AG10803 (cell line): ENCODE results near the gene ERBIN.

Experiments used
- DNase-seq: peaks from one replicate; pipeline ENCODE4 v3.0.0; 2010; ENCODE audit warnings: low read depth
- H3K4me3 ChIP-seq: 2 replicates; pipeline ENCODE4 v1.5.1; 2011; ENCODE audit warnings: mild to moderate bottlenecking, low read length, control low read depth
- TF ChIP-seq, protein P1 (sequence below): conservative IDR thresholded peaks from 2 replicates; pipeline ENCODE4 v1.5.1; 2011; ENCODE audit warnings: mild to moderate bottlenecking, low read length, control low read depth, inconsistent platforms

Gene ERBIN

DNA sequence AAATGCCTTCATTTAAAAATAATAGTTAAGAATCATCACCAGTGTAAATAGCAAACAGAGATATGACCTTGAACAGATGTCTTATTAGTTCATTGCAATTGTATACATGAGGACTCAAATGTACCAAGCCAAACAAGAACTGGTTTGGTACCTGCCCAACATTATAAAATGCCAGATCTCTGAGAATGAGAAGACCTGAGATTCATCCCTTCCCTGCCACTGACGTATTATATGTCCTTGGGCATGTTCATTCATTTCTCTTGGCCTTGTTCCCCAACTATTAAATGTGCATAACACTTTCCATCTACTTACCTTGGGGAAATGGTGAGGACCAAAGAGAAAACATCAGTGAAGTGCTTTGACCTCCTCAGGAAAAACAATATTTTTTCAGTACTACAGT, 33.6 kb upstream of the ERBIN start:
- TF ChIP-seq, protein P1, sequence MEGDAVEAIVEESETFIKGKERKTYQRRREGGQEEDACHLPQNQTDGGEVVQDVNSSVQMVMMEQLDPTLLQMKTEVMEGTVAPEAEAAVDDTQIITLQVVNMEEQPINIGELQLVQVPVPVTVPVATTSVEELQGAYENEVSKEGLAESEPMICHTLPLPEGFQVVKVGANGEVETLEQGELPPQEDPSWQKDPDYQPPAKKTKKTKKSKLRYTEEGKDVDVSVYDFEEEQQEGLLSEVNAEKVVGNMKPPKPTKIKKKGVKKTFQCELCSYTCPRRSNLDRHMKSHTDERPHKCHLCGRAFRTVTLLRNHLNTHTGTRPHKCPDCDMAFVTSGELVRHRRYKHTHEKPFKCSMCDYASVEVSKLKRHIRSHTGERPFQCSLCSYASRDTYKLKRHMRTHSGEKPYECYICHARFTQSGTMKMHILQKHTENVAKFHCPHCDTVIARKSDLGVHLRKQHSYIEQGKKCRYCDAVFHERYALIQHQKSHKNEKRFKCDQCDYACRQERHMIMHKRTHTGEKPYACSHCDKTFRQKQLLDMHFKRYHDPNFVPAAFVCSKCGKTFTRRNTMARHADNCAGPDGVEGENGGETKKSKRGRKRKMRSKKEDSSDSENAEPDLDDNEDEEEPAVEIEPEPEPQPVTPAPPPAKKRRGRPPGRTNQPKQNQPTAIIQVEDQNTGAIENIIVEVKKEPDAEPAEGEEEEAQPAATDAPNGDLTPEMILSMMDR: no peak
- no peak overlapping the region for H3K4me3 ChIP-seq
- no peak for DNase-seq

DNA sequence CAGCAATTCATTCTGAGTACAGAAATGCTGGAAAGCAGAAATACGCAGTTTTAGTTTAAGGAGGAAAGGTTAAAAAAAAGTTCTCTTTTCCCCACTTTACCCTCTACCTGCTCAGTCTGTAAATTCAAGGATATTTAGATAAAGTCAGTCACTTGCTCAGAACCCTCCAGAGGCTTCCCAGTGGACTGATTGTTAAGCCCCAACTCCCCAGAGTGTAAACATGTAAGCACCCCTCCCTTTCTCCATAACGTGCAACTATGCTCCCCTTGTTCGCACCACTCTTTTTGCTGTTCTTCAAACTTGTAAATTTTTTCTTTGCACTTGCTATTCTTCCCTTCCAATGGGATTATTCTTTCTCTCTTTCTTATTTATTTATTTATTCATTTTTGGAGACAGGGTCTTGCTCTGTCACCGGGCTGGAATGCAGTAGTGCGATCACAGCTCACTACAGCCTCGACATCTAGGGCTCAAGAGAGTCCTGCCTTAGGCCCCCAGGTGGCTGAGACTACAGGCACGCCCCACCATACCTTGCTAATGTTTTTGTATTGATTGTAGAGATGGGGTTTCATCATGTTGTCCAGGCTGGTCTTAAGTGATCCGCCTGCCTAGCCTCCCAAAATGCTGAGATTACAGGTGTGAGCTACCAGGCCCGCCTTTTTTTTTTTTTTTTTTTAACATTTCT, 32.5 kb upstream of the ERBIN start:
- H3K4me3 ChIP-seq: no peak overlapping the region
- TF ChIP-seq, protein P1: no peak
- DNase-seq: no peak

DNA sequence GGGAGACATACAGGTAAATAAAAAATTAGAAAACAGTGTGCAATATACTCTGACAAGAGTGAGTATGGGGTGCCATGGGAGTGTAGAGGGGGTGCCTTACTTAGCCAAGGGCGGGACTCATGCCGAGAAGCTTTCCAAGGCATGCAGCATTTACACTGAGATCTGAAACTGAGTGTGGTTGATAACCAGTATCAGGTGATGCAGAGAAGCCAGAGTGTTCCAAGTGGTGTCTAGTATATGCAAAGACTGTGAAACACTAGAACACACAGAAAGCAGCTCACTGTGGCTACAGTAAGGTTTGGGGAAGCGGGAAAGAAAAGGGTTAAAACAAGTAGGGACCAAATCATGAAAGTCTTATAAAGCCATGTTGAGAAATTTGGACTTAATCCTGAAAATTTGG, 30.5 kb upstream of the ERBIN start:
- no peak for DNase-seq

DNA sequence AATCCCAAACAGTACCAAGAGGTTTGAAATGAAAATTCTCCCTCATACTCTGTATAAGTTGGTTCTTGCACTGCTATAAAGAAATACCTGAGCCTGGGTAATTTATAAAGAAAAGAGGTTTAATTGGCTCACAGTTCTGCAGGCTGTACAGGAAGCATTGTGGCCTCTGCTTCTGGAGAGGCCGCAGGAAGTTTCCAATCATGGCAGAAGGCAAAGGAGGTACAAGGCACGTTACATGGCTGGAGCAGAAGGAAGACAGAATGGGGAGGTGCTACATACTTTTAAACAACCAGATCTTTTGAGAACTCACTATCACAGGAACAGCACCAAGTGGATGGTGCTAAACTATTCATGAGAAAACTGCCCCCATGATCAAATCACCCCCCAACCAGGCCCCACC, 25.6 kb upstream of the ERBIN start:
- DNase-seq: no peak
- TF ChIP-seq, protein P1: no peak
- no peak overlapping the region for H3K4me3 ChIP-seq

More for the DNA sequence above, 30.5 kb upstream of the ERBIN start:
- H3K4me3 ChIP-seq: no peak overlapping the region
- TF ChIP-seq, protein P1: no peak

DNA sequence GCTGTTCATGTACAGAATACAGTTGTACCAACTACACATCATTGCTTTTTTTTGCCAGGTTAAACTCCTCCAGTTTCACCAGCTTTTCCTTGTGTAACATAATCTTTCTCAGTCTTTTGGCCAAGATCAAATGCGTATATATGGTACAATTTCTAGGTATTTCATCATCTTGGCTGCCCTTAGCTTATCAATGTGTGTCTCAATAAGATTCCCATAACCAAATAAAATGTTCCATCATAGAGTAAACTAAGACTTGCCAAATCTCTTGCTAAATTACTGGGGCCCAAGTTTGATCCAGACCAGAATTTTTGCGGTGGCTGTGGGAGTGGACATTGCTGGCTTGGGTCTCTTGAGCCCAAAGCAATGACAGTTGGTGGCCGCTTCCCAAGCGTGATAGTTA, 24.3 kb upstream of the ERBIN start:
- H3K4me3 ChIP-seq: no peak overlapping the region
- TF ChIP-seq, protein P1: no peak
- DNase-seq: no peak

DNA sequence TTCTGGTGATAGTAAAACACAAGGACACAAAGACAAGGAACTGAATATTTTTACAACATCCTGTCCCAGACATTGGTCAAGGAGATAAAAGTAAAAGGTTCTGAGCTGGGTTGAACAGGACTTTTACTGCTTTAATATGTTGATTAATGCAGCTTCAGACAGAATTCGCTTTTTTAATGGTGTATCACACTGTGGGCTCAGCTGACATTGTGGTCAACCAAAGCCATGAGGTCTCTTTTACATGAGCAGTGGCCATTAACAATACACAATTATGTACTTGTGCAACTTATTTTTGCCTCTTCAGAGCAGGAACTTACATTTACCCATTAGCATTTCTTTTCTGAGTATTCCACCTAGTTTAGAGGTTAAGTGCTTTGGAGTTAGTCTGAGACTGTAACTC, 22.8 kb upstream of the ERBIN start:
- DNase-seq: no peak
- H3K4me3 ChIP-seq: no peak overlapping the region
- TF ChIP-seq, protein P1: no peak

DNA sequence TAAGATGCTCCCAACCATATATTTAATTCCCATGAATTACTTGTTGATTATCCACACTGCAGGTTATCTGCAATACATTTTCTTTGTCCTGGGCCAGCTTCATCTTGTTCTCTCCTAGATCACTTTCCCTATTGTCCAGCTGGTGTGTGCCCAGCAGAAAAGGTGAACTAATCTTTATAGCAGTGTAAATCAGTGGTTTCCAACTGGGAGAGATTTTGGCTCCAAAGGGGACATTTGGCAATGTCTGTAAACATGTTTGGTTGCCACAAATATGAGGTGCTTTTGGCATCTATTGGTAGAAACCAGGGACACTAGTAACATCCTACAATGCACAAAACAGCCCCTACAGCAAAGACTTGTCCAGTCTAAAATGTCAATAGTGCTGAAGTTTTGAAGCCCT, 20.1 kb upstream of the ERBIN start:
- TF ChIP-seq, protein P1: no peak
- no peak overlapping the region for H3K4me3 ChIP-seq
- no peak for DNase-seq
